ENCODE results near the gene ADAMTSL1.

DNA sequence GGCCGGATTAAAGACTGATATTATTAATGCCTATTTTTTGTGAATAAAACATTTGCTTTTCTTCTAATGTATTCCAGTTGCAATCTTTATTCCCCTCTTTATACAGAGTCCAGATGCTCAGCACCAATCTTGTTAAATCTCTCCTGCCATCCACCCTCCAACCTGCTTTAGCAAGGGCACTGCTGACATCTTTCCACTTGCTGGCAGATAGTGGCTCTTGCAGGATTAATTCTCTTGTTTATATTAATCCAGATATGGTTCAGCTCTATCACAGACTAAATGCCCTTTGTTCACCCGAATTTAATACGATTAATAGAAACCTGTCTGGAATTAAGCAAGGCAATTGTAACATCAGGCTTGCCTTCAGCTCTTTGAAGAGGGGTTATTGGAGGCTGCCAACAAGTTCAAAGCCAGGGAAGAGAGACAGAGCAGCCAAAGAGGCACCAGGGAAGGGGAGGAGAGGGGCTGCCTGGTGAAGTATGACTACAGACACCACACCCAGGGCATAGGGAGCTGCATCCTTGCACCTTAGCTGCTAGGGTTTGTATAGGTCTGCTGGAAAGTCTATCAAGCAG lies 322.8 kb downstream of the ADAMTSL1 start:
- TF ChIP-seq POLR2AphosphoS5 (IDR thresholded peaks at IDR 0.05) (no peak), POLR2A (IDR thresholded peaks at IDR 0.05) (no peak), EP300 (IDR thresholded peaks at IDR 0.05) (no peak)
- TF ChIP-seq, protein P1, sequence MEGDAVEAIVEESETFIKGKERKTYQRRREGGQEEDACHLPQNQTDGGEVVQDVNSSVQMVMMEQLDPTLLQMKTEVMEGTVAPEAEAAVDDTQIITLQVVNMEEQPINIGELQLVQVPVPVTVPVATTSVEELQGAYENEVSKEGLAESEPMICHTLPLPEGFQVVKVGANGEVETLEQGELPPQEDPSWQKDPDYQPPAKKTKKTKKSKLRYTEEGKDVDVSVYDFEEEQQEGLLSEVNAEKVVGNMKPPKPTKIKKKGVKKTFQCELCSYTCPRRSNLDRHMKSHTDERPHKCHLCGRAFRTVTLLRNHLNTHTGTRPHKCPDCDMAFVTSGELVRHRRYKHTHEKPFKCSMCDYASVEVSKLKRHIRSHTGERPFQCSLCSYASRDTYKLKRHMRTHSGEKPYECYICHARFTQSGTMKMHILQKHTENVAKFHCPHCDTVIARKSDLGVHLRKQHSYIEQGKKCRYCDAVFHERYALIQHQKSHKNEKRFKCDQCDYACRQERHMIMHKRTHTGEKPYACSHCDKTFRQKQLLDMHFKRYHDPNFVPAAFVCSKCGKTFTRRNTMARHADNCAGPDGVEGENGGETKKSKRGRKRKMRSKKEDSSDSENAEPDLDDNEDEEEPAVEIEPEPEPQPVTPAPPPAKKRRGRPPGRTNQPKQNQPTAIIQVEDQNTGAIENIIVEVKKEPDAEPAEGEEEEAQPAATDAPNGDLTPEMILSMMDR (IDR thresholded peaks at IDR 0.05): no peak
